Left cardiac atrium (tissue), 2 donors: Measurements from ENCODE around the gene UBXN7. TPM values are rescaled to one million over a fixed set of nuclear protein-coding genes. Genes with fewer than 3 reads are reported as not detected.

Source experiments
- total RNA-seq, 2 donors: library from RNA; stranded (reverse); fragmentation: NEBNext Ultra II Directional; extraction: Animal tissue kit (Norgen Biotek cat#: 25700); gene quantifications; one replicate each; pipeline ENCODE4 v1.2.1, GENCODE V29; 2021
- donor health status: DM: no; HTN: yes; CAD: no; lungs with severe emphysema.
- donor health status: DM: yes; HTN: yes; CAD: no.

UBXN7 gene
- total RNA-seq, 2 donors from 2014 or later: 29.5 to 37.4 TPM

Other genes starting within 250 kb of the UBXN7 start
- not detected for gene ZDHHC19, start 221.0 kb downstream of the UBXN7 start, total RNA-seq
- under 1 TPM; 0.32 to 0.50 TPM for gene SLC51A, start 215.9 kb downstream of the UBXN7 start, total RNA-seq
- gene PCYT1A, start 144.7 kb downstream of the UBXN7 start, total RNA-seq: 10 to 100 TPM; 71.7 to 83.9 TPM
- gene DYNLT2B, start 114.2 kb downstream of the UBXN7 start, total RNA-seq: 1 to 10 TPM; 3.5 to 4.3 TPM
- not detected for gene TM4SF19, start 94.0 kb downstream of the UBXN7 start, total RNA-seq
- gene RNF168, start 71.3 kb upstream of the UBXN7 start, total RNA-seq: 10 to 100 TPM; 17.6 to 22.1 TPM
- 10 to 100 TPM; 10.7 to 28.5 TPM for gene SMCO1, start 82.9 kb upstream of the UBXN7 start, total RNA-seq
- gene WDR53, start 136.1 kb upstream of the UBXN7 start, total RNA-seq: 1 to 10 TPM; 8.8 to 9.4 TPM
- gene FBXO45, start 136.2 kb upstream of the UBXN7 start, total RNA-seq: 1 to 10 TPM; 7.9 to 8.4 TPM
- gene NRROS, start 207.3 kb upstream of the UBXN7 start, total RNA-seq: 1 to 10 TPM; 5.4 to 6.0 TPM